HCT116 (cell line): ENCODE data around the gene TAC3. TPM values are rescaled to one million over a fixed set of nuclear protein-coding genes. Genes with fewer than 3 reads are reported as not detected.

Source experiments
- ATAC-seq: fragments of 200-7000 bp; cut with Tn5 transposase; 2 replicates; pipeline ENCODE4 v1.9.1; 2020; ENCODE audit warnings: mild to moderate bottlenecking, moderate library complexity
- BruUV-seq: library from RNA; stranded (reverse); fragments of 400-500 nt; replicated peaks from 2 replicates; lab custom pipeline; 2021; lab: Mats Ljungman, UMichigan
- CTCF ChIA-PET: fragments of 300-600 bp; sonication (Branson Sonifier 250); formaldehyde crosslinking; loops from one replicate; lab custom pipeline; 2021; ENCODE audit warnings: antibody characterized with exemption; lab: Charles Lee
- POLR2A ChIA-PET: fragments of 300-600, 350-600 bp; sonication (Branson Sonifier 250); formaldehyde crosslinking; loops from one replicate; lab custom pipeline; 2021; ENCODE audit warnings: antibody characterized with exemption; lab: Charles Lee
- RAD21 ChIA-PET, 2 experiments: fragments of 300-600 bp; sonication (Branson Sonifier 250); formaldehyde crosslinking; loops; one replicate each; lab custom pipeline; 2023; ENCODE audit warnings: low total read pairs in 2 of 2; ENCODE audit not compliant: uncharacterized antibody in 2 of 2, unreplicated experiment in 2 of 2, low non-redundant PET in 1 of 2; lab: Charles Lee
- DNase-seq: peaks from one replicate; pipeline ENCODE4 v3.0.0-alpha.2; 2010; ENCODE audit warnings: low read depth, low spot score
- H2AFZ ChIP-seq: fragments of 200-600 bp; shearing (Covaris generic), sonication (generic); 2 replicates; pipeline ENCODE4 v1.6.1; 2017; ENCODE audit warnings: low read depth, mixed run types, mixed read lengths, antibody characterized with exemption, low read length; ENCODE audit not compliant: poor library complexity, severe bottlenecking
- H3K27ac ChIP-seq: 2 replicates; pipeline ENCODE4 v1.5.1; 2012; ENCODE audit warnings: low read depth, low read length
- H3K27me3 ChIP-seq: fragments of 200-600 bp; sonication (generic); 2 replicates; pipeline ENCODE4 v1.6.1; 2016; ENCODE audit warnings: mixed run types, low read length, mixed read lengths; ENCODE audit not compliant: insufficient read depth
- H3K36me3 ChIP-seq, 2 experiments: fragments of 200-500 bp in 1 of 2; fragments of 200-600 bp in 1 of 2; sonication (Bioruptor generic) in 1 of 2; sonication (generic) in 1 of 2; 2 replicates each; pipeline versions ENCODE4 v1.5.1 to v1.6.1; 2014 to 2016; ENCODE audit warnings: low read length in 2 of 2, inconsistent platforms in 1 of 2, mixed read lengths in 1 of 2, mixed run types in 1 of 2; ENCODE audit not compliant: insufficient read depth in 2 of 2, control insufficient read depth in 1 of 2
- H3K4me1 ChIP-seq, 2 experiments: fragments of 200-600 bp in 1 of 2; sonication (generic) in 1 of 2; 2 replicates each; pipeline versions ENCODE4 v1.5.1 to v1.6.1; 2012 to 2017; ENCODE audit warnings: low read length in 2 of 2, inconsistent platforms in 1 of 2, mild to moderate bottlenecking in 1 of 2, mixed read lengths in 1 of 2, mixed run types in 1 of 2, moderate library complexity in 1 of 2; ENCODE audit not compliant: insufficient read depth in 2 of 2, control insufficient read depth in 1 of 2
- H3K4me2 ChIP-seq: fragments of 200-600 bp; sonication (generic); 2 replicates; pipeline ENCODE4 v1.6.1; 2017; ENCODE audit warnings: mixed run types, low read length, mixed read lengths
- H3K4me3 ChIP-seq, 2 experiments: fragments of 200-600 bp in 1 of 2; sonication (generic) in 1 of 2; replicated peaks in 1 of 2; 2 replicates each; pipeline ENCODE4 v1.5.1; 2011 to 2016; ENCODE audit warnings: low read length in 2 of 2, control low read depth in 1 of 2, low read depth in 1 of 2, mild to moderate bottlenecking in 1 of 2, mixed read lengths in 1 of 2, mixed run types in 1 of 2
- H3K79me2 ChIP-seq: fragments of 200-600 bp; sonication (generic); 2 replicates; pipeline ENCODE4 v1.6.1; 2017; ENCODE audit warnings: mild to moderate bottlenecking, mixed run types, low read length, moderate library complexity, mixed read lengths; ENCODE audit not compliant: insufficient read depth
- H3K9ac ChIP-seq: fragments of 200-600 bp; sonication (generic); 2 replicates; pipeline ENCODE4 v1.6.1; 2016; ENCODE audit warnings: low read length, mixed read lengths
- H3K9me2 ChIP-seq: fragments of 200-600 bp; sonication (generic), shearing (Covaris generic); 2 replicates; pipeline ENCODE4 v1.6.1; 2017; ENCODE audit warnings: mixed run types, mild to moderate bottlenecking, moderate library complexity; ENCODE audit not compliant: insufficient read depth
- H3K9me3 ChIP-seq, 2 experiments: fragments of 200-500 bp in 1 of 2; fragments of 200-600 bp in 1 of 2; sonication (Bioruptor generic) in 1 of 2; sonication (generic) in 1 of 2; 2 replicates each; pipeline ENCODE4 v1.6.1; 2014 to 2017; ENCODE audit warnings: low read length in 2 of 2, mixed read lengths in 2 of 2, inconsistent platforms in 1 of 2, low read depth in 1 of 2, mild to moderate bottlenecking in 1 of 2, mixed run types in 1 of 2, moderate library complexity in 1 of 2; ENCODE audit not compliant: control insufficient read depth in 1 of 2, insufficient read depth in 1 of 2
- H4K20me1 ChIP-seq: fragments of 200-600 bp; sonication (generic), shearing (Covaris generic); 2 replicates; pipeline ENCODE4 v1.6.1; 2017; ENCODE audit warnings: mixed run types, mild to moderate bottlenecking, moderate library complexity; ENCODE audit not compliant: insufficient read depth
- CBX3 ChIP-seq: IDR thresholded peaks from 2 replicates; pipeline ENCODE4 v1.6.1; 2012; ENCODE audit warnings: low read depth
- EGR1 ChIP-seq: IDR thresholded peaks from 2 replicates; pipeline ENCODE4 v1.6.1; 2012; ENCODE audit warnings: low read depth
- EZH2 ChIP-seq: fragments of 200-600 bp; sonication (generic); IDR thresholded peaks from 2 replicates; pipeline ENCODE4 v1.6.1; 2017; ENCODE audit warnings: antibody characterized with exemption, mixed run types
- EZH2phosphoT487 ChIP-seq: fragments of 200-600 bp; IDR thresholded peaks from 2 replicates; pipeline ENCODE4 v1.6.1; 2018; ENCODE audit warnings: antibody characterized with exemption, borderline replicate concordance
- JUND ChIP-seq: IDR thresholded peaks from 2 replicates; pipeline ENCODE4 v1.6.1; 2012
- POLR2A ChIP-seq: IDR thresholded peaks from 2 replicates; pipeline ENCODE4 v1.7.0; 2011; ENCODE audit warnings: borderline replicate concordance; ENCODE audit not compliant: insufficient read depth, insufficient read length; ENCODE audit errors: extremely low read depth
- POLR2AphosphoS5 ChIP-seq: IDR thresholded peaks from 2 replicates; pipeline ENCODE4 v1.6.1; 2011; ENCODE audit warnings: mild to moderate bottlenecking, low read depth, low read length, moderate library complexity
- RAD21 ChIP-seq: IDR thresholded peaks from 2 replicates; pipeline ENCODE4 v1.6.1; 2012; ENCODE audit warnings: low read depth, mild to moderate bottlenecking
- SIN3A ChIP-seq: IDR thresholded peaks from 2 replicates; pipeline ENCODE4 v1.6.1; 2012; ENCODE audit warnings: low read depth
- SP1 ChIP-seq: IDR thresholded peaks from 2 replicates; pipeline ENCODE4 v1.6.1; 2012; ENCODE audit warnings: low read depth
- TCF7L2 ChIP-seq: IDR thresholded peaks from 2 replicates; pipeline ENCODE4 v1.7.0; 2011; ENCODE audit warnings: borderline replicate concordance, inconsistent platforms; ENCODE audit not compliant: insufficient read depth, insufficient read length; ENCODE audit errors: extremely low read depth
- ZFX ChIP-seq: fragments of 450-650 bp; IDR thresholded peaks from 2 replicates; pipeline ENCODE4 v1.6.1; 2017
- ZNF274 ChIP-seq: fragments of 200-500 bp; sonication (Bioruptor generic); IDR thresholded peaks from 2 replicates; pipeline ENCODE4 v1.6.1; 2014; ENCODE audit warnings: mild to moderate bottlenecking, low read depth, low read length, inconsistent platforms
- intact Hi-C: fragments of 100-400 bp; cut with micrococcal nuclease; formaldehyde crosslinking; loops from 2 replicates; pipeline ENCODE4 v1.10.0; 2022
- total RNA-seq: library from RNA; stranded (reverse); gene quantifications from one replicate; pipeline ENCODE4 v1.2.1, GENCODE V29; 2021; ENCODE audit not compliant: unreplicated experiment
- TF ChIP-seq, protein P1 (sequence below): IDR thresholded peaks from 2 replicates; pipeline ENCODE4 v1.6.1; 2011; ENCODE audit warnings: mild to moderate bottlenecking, low read length, moderate library complexity; ENCODE audit not compliant: insufficient replicate concordance; ENCODE audit errors: extremely low read depth
- TF ChIP-seq, protein P2 (sequence below): IDR thresholded peaks from 2 replicates; pipeline ENCODE4 v1.6.1; 2012; ENCODE audit warnings: low read depth
- TF ChIP-seq, protein P3 (sequence below), 3 experiments: fragments of 200-600 bp in 1 of 3; sonication (generic) in 1 of 3; IDR thresholded peaks in 2 of 3; conservative IDR thresholded peaks in 1 of 3; 2 replicates each; pipeline ENCODE4 v1.5.1; 2012 to 2017; ENCODE audit warnings: low read depth in 2 of 3, low read length in 2 of 3, antibody characterized with exemption in 1 of 3, borderline replicate concordance in 1 of 3, control low read depth in 1 of 3, mild to moderate bottlenecking in 1 of 3, mixed read lengths in 1 of 3, mixed run types in 1 of 3, moderate library complexity in 1 of 3; ENCODE audit not compliant: insufficient read depth in 1 of 3
- TF ChIP-seq, protein P4 (sequence below): IDR thresholded peaks from 2 replicates; pipeline ENCODE4 v1.6.1; 2012

The TAC3 gene
- total RNA-seq, 1 experiment from 2014 or later, result not detected

- no peak overlapping the region for H3K4me3 ChIP-seq
- no TSS peak for BruUV-seq
- no peaks in the 10 kb centered on the region for H3K27me3 ChIP-seq
- intact Hi-C loops, result no loop called here
- no peak for TF ChIP-seq ZFX
- TF ChIP-seq, protein P1, sequence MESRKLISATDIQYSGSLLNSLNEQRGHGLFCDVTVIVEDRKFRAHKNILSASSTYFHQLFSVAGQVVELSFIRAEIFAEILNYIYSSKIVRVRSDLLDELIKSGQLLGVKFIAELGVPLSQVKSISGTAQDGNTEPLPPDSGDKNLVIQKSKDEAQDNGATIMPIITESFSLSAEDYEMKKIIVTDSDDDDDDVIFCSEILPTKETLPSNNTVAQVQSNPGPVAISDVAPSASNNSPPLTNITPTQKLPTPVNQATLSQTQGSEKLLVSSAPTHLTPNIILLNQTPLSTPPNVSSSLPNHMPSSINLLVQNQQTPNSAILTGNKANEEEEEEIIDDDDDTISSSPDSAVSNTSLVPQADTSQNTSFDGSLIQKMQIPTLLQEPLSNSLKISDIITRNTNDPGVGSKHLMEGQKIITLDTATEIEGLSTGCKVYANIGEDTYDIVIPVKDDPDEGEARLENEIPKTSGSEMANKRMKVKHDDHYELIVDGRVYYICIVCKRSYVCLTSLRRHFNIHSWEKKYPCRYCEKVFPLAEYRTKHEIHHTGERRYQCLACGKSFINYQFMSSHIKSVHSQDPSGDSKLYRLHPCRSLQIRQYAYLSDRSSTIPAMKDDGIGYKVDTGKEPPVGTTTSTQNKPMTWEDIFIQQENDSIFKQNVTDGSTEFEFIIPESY, result no peak
- no peak for TF ChIP-seq EZH2phosphoT487
- no peak for TF ChIP-seq POLR2AphosphoS5
- no peak for TF ChIP-seq JUND
- TF ChIP-seq, protein P2, sequence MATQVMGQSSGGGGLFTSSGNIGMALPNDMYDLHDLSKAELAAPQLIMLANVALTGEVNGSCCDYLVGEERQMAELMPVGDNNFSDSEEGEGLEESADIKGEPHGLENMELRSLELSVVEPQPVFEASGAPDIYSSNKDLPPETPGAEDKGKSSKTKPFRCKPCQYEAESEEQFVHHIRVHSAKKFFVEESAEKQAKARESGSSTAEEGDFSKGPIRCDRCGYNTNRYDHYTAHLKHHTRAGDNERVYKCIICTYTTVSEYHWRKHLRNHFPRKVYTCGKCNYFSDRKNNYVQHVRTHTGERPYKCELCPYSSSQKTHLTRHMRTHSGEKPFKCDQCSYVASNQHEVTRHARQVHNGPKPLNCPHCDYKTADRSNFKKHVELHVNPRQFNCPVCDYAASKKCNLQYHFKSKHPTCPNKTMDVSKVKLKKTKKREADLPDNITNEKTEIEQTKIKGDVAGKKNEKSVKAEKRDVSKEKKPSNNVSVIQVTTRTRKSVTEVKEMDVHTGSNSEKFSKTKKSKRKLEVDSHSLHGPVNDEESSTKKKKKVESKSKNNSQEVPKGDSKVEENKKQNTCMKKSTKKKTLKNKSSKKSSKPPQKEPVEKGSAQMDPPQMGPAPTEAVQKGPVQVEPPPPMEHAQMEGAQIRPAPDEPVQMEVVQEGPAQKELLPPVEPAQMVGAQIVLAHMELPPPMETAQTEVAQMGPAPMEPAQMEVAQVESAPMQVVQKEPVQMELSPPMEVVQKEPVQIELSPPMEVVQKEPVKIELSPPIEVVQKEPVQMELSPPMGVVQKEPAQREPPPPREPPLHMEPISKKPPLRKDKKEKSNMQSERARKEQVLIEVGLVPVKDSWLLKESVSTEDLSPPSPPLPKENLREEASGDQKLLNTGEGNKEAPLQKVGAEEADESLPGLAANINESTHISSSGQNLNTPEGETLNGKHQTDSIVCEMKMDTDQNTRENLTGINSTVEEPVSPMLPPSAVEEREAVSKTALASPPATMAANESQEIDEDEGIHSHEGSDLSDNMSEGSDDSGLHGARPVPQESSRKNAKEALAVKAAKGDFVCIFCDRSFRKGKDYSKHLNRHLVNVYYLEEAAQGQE, result no peak
- no peak for TF ChIP-seq EZH2
- TF ChIP-seq TCF7L2, result no peak
- no peak for TF ChIP-seq ZNF274
- no peak for TF ChIP-seq RAD21
- no peak for TF ChIP-seq EGR1
- TF ChIP-seq SP1, result no peak
- no peak for TF ChIP-seq CBX3
- TF ChIP-seq, protein P3, sequence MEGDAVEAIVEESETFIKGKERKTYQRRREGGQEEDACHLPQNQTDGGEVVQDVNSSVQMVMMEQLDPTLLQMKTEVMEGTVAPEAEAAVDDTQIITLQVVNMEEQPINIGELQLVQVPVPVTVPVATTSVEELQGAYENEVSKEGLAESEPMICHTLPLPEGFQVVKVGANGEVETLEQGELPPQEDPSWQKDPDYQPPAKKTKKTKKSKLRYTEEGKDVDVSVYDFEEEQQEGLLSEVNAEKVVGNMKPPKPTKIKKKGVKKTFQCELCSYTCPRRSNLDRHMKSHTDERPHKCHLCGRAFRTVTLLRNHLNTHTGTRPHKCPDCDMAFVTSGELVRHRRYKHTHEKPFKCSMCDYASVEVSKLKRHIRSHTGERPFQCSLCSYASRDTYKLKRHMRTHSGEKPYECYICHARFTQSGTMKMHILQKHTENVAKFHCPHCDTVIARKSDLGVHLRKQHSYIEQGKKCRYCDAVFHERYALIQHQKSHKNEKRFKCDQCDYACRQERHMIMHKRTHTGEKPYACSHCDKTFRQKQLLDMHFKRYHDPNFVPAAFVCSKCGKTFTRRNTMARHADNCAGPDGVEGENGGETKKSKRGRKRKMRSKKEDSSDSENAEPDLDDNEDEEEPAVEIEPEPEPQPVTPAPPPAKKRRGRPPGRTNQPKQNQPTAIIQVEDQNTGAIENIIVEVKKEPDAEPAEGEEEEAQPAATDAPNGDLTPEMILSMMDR (IDR thresholded peaks at IDR 0.05 in 2 of 3, conservative IDR thresholded peaks at IDR 0.05 in 1 of 3; ENCODE audit: borderline replicate concordance in 1 of 3, insufficient read depth in 1 of 3, low read depth in 2 of 3, low read length in 2 of 3), result no peak
- TF ChIP-seq SIN3A, result no peak
- TF ChIP-seq POLR2A, result no peak
- TF ChIP-seq, protein P4, sequence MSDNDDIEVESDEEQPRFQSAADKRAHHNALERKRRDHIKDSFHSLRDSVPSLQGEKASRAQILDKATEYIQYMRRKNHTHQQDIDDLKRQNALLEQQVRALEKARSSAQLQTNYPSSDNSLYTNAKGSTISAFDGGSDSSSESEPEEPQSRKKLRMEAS, result no peak
- no peak overlapping the region for H3K27ac ChIP-seq
- no peak for ATAC-seq
- no peak overlapping the region for H3K9ac ChIP-seq
- no peaks in the 10 kb centered on the region for H3K9me2 ChIP-seq
- H3K79me2 ChIP-seq, result no peaks in the 10 kb centered on the region
- DNase-seq, result no peak
- no peaks in the 10 kb centered on the region for H3K9me3 ChIP-seq
- no peaks in the 10 kb centered on the region for H4K20me1 ChIP-seq
- H3K36me3 ChIP-seq, result peaks cover 0 to 2% of the 10 kb centered on the region in 2 experiments; a peak in 1 of 4 replicates
- CTCF ChIA-PET, result no interaction called here
- no peak overlapping the region for H2AFZ ChIP-seq
- H3K4me2 ChIP-seq, result no peak overlapping the region
- H3K4me1 ChIP-seq, result peaks cover 3 to 4% of the 10 kb centered on the region in 2 experiments; a peak in 1 of 4 replicates
- RAD21 ChIA-PET, result no interaction called here
- POLR2A ChIA-PET, result no interaction called here
Observed at GRCh38 chr12:56993346-56993745, 23.0 kb downstream of the TAC3 start.
